SK-N-SH (cell line): Measurements from ENCODE around the gene ZNF777. TPM values are rescaled to one million over a fixed set of nuclear protein-coding genes. Genes with fewer than 3 reads are reported as not detected.

Source experiments
- CTCF ChIA-PET: fragments of 300-600, 350-600 bp; formaldehyde crosslinking; extraction: SDS; loops from one replicate; lab custom pipeline; 2021; lab: Yijun Ruan, JAX
- POLR2A ChIA-PET: fragments of 350-600 bp; sonication (Branson Sonifier 250); formaldehyde crosslinking; extraction: SDS; loops from one replicate; lab custom pipeline; 2020; ENCODE audit warnings: antibody characterized with exemption, inconsistent platforms; lab: Yijun Ruan, JAX
- DNase-seq: peaks from one replicate; pipeline ENCODE4 v3.0.0; 2012
- H2AFZ ChIP-seq: fragments of 200-600 bp; sonication (generic); 2 replicates; pipeline ENCODE4 v1.8.1; 2016; ENCODE audit warnings: antibody characterized with exemption, mild to moderate bottlenecking, low read depth
- H3F3A ChIP-seq: fragments of 200-600 bp; sonication (generic); replicated peaks from 2 replicates; pipeline ENCODE3; 2016; ENCODE audit warnings: antibody characterized with exemption, mild to moderate bottlenecking; ENCODE audit not compliant: insufficient read depth
- H3K27ac ChIP-seq, 2 experiments: fragments of 200-500 bp in 1 of 2; fragments of 200-600 bp in 1 of 2; sonication (Bioruptor generic) in 1 of 2; sonication (generic), shearing (Covaris generic) in 1 of 2; 2 replicates each; pipeline versions ENCODE4 v1.5.1 to v1.6.1; 2014 to 2016; ENCODE audit warnings: low read depth in 2 of 2, inconsistent platforms in 1 of 2, low read length in 1 of 2, mild to moderate bottlenecking in 1 of 2, mixed read lengths in 1 of 2
- H3K27me3 ChIP-seq: fragments of 200-600 bp; sonication (generic), shearing (Covaris generic); 2 replicates; pipeline ENCODE4 v1.6.1; 2016; ENCODE audit warnings: mixed run types; ENCODE audit not compliant: insufficient read depth
- H3K36me3 ChIP-seq, 2 experiments: fragments of 200-500 bp in 1 of 2; fragments of 200-600 bp in 1 of 2; sonication (Bioruptor generic) in 1 of 2; sonication (generic) in 1 of 2; replicated peaks in 1 of 2; 2 replicates each; pipeline versions ENCODE3 to v1.5.1; 2014 to 2016; ENCODE audit warnings: low read length in 1 of 2, mild to moderate bottlenecking in 1 of 2; ENCODE audit not compliant: insufficient read depth in 2 of 2, control insufficient read depth in 1 of 2
- H3K4me1 ChIP-seq, 2 experiments: fragments of 200-500 bp in 1 of 2; fragments of 200-600 bp in 1 of 2; sonication (Bioruptor generic) in 1 of 2; sonication (generic), shearing (Covaris generic) in 1 of 2; 2 replicates each; pipeline versions ENCODE4 v1.5.1 to v1.6.1; 2014 to 2016; ENCODE audit warnings: low read depth in 1 of 2, low read length in 1 of 2, mixed run types in 1 of 2; ENCODE audit not compliant: insufficient read depth in 2 of 2, control insufficient read depth in 1 of 2
- H3K4me2 ChIP-seq: fragments of 200-600 bp; sonication (generic), shearing (Covaris generic); 2 replicates; pipeline ENCODE4 v1.6.1; 2017; ENCODE audit warnings: mixed run types
- H3K4me3 ChIP-seq, 2 experiments: fragments of 200-500 bp in 1 of 2; fragments of 200-600 bp in 1 of 2; sonication (Bioruptor generic) in 1 of 2; sonication (generic), shearing (Covaris generic) in 1 of 2; 2 replicates each; pipeline versions ENCODE4 v1.5.1 to v1.8.1; 2014 to 2016; ENCODE audit warnings: low read depth in 2 of 2, inconsistent platforms in 1 of 2, low read length in 1 of 2, mild to moderate bottlenecking in 1 of 2, mixed read lengths in 1 of 2, moderate library complexity in 1 of 2
- H3K79me2 ChIP-seq: fragments of 200-600 bp; sonication (generic); 2 replicates; pipeline ENCODE4 v1.8.1; 2017; ENCODE audit warnings: mild to moderate bottlenecking; ENCODE audit not compliant: insufficient read depth
- H3K9ac ChIP-seq: fragments of 200-600 bp; sonication (generic); 2 replicates; pipeline ENCODE4 v1.6.1; 2017; ENCODE audit warnings: mixed run types
- H3K9me2 ChIP-seq: fragments of 200-600 bp; sonication (generic); 2 replicates; pipeline ENCODE4 v1.6.1; 2017; ENCODE audit warnings: mixed run types
- H3K9me3 ChIP-seq: fragments of 200-600 bp; sonication (generic); 2 replicates; pipeline ENCODE4 v1.6.1; 2017; ENCODE audit warnings: mixed run types, mild to moderate bottlenecking, moderate library complexity
- H4K20me1 ChIP-seq: fragments of 200-600 bp; sonication (generic); 2 replicates; pipeline ENCODE4 v1.6.1; 2017; ENCODE audit warnings: mild to moderate bottlenecking, mixed run types; ENCODE audit not compliant: insufficient read depth
- CTCF ChIP-seq: fragments of 200-600 bp; sonication (generic); IDR thresholded peaks from 2 replicates; pipeline ENCODE4 v1.6.1; 2017; ENCODE audit warnings: antibody characterized with exemption, mild to moderate bottlenecking, moderate library complexity
- GABPA ChIP-seq: IDR thresholded peaks from 2 replicates; pipeline ENCODE4 v1.4.0; 2012; ENCODE audit warnings: low read depth, mild to moderate bottlenecking
- MEF2A ChIP-seq: IDR thresholded peaks from 2 replicates; pipeline ENCODE4 v1.4.0; 2012; ENCODE audit warnings: low read depth, borderline replicate concordance
- NFIC ChIP-seq: IDR thresholded peaks from 2 replicates; pipeline ENCODE4 v1.4.0; 2012; ENCODE audit warnings: borderline replicate concordance
- NRF1 ChIP-seq: IDR thresholded peaks from 2 replicates; pipeline ENCODE4 v1.6.1; 2012; ENCODE audit warnings: low read depth, mild to moderate bottlenecking, low read length
- POLR2AphosphoS5 ChIP-seq: IDR thresholded peaks from 2 replicates; pipeline ENCODE4 v1.6.1; 2012; ENCODE audit warnings: low read depth, low read length
- RAD21 ChIP-seq: IDR thresholded peaks from 2 replicates; pipeline ENCODE4 v1.6.1; 2012; ENCODE audit warnings: mild to moderate bottlenecking, low read length
- REST ChIP-seq: IDR thresholded peaks from 2 replicates; pipeline ENCODE4 v1.6.1; 2012; ENCODE audit warnings: mild to moderate bottlenecking, low read depth, low read length, moderate library complexity
- RFX5 ChIP-seq: IDR thresholded peaks from 2 replicates; pipeline ENCODE4 v1.6.1; 2012; ENCODE audit warnings: mild to moderate bottlenecking, improper control_type of control experiment, low read length
- RXRA ChIP-seq: IDR thresholded peaks from 2 replicates; pipeline ENCODE4 v1.4.0; 2012; ENCODE audit warnings: low read depth, mild to moderate bottlenecking, borderline replicate concordance
- SIN3A ChIP-seq: IDR thresholded peaks from 2 replicates; pipeline ENCODE4 v1.6.1; 2012; ENCODE audit warnings: low read depth, mild to moderate bottlenecking, low read length, moderate library complexity, borderline replicate concordance
- TAF1 ChIP-seq: IDR thresholded peaks from 2 replicates; pipeline ENCODE4 v1.6.1; 2012; ENCODE audit warnings: low read depth, mild to moderate bottlenecking, low read length, moderate library complexity, borderline replicate concordance
- TCF12 ChIP-seq: IDR thresholded peaks from 2 replicates; pipeline ENCODE4 v1.4.0; 2012
- TEAD4 ChIP-seq: IDR thresholded peaks from 2 replicates; pipeline ENCODE4 v1.4.0; 2012; ENCODE audit warnings: mild to moderate bottlenecking, borderline replicate concordance; ENCODE audit not compliant: insufficient read depth
- USF2 ChIP-seq: fragments of 150-350 bp; IDR thresholded peaks from 2 replicates; pipeline ENCODE4 v1.6.1; 2017; ENCODE audit warnings: antibody characterized with exemption, low read length, low read depth, borderline replicate concordance
- WGBS: methylation state at CpG from one replicate; pipeline ENCODE4 v1.1.6; 2017; ENCODE audit warnings: low lambda C conversion rate; 5-methylcytosine and 5-hydroxymethylcytosine counted together
- polyA plus RNA-seq, 3 experiments: library from polyadenylated mRNA; depleted of rRNA; stranded (reverse); fragments of >200 nt; gene quantifications; 2 replicates each; pipeline ENCODE4 v1.2.3, GENCODE V29; 2012
- TF ChIP-seq, protein P1 (sequence below): IDR thresholded peaks from 2 replicates; pipeline ENCODE4 v1.4.0; 2012; ENCODE audit warnings: low read depth, borderline replicate concordance

Gene ZNF777
- polyA plus RNA-seq, 1 of the 3 experiments (the other 2 are of a cell fraction) = 6.2 TPM

DNA sequence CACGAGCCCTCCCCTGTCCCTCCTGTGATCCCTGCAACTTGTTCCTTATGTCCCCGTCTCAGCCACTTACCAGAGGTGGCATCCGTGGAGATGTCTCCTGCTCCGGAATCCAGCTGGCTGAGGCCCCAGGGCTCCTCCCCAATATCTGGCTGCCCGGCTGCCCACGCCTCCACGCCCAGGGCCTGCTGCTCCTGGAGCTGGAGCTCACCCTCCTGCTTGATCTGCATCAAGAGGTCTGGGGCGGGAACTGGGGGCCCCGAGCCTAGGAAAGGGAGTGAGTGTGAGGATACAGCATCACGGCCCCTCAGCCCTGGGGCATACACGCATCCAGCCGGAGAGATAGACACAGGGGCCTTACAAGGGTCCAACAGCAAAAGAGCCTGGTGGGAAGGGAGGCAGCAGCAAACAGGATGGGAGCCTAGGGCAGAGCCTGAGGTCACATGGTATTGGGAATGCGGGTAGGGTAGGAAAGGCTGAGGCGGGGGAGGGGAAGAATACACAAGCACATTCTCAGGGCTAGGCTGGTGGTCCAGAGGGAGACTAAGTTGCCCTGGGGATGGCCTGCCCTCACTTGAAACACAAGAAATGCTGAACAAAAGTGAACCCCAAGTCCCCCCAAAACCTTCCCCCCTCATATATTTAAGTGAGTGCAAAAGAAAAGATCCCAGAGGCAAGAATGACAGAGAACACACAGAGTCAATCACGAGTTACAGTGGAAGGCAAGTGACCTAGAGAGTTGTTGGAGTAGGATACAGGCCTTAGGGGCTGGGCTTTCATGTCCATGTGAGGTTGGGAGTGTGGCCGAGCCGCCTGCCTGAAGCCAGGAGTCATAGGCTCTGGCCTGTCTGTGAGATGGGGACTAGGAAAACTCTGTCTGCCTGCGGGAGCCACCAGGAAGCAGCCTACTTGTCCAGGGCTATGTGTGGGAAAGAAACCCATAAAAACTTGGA, 16.9 kb upstream of the ZNF777 start:
- 0 out of 2 replicates have a peak, but pooled peaks cover 3% of the 10 kb centered on the region for H4K20me1 ChIP-seq
- H3K36me3 ChIP-seq = peaks cover 71 to 83% of the 10 kb centered on the region in 2 experiments
- H3K27me3 ChIP-seq = no peaks in the 10 kb centered on the region
- H2AFZ ChIP-seq = no peak overlapping the region
- no peak overlapping the region for H3K9ac ChIP-seq
- ChIA-PET CTCF (no interaction called here), POLR2A (no interaction called here)
- H3F3A ChIP-seq = no peaks in the 10 kb centered on the region
- 97% methylated on average over 18 of the region's 18 CpGs for WGBS
- peaks cover 15% of the 10 kb centered on the region; the same call in 1 of the 2 replicates for H3K79me2 ChIP-seq
- H3K9me3 ChIP-seq = no peaks in the 10 kb centered on the region
- H3K27ac ChIP-seq = no peak overlapping the region
- H3K9me2 ChIP-seq = no peaks in the 10 kb centered on the region
- H3K4me1 ChIP-seq = no peaks in the 10 kb centered on the region
- no peak overlapping the region for H3K4me3 ChIP-seq
- H3K4me2 ChIP-seq = no peak overlapping the region
- no peak for TF ChIP-seq RAD21
- no peak for TF ChIP-seq RXRA
- no peak for TF ChIP-seq CTCF
- TF ChIP-seq, protein P1, sequence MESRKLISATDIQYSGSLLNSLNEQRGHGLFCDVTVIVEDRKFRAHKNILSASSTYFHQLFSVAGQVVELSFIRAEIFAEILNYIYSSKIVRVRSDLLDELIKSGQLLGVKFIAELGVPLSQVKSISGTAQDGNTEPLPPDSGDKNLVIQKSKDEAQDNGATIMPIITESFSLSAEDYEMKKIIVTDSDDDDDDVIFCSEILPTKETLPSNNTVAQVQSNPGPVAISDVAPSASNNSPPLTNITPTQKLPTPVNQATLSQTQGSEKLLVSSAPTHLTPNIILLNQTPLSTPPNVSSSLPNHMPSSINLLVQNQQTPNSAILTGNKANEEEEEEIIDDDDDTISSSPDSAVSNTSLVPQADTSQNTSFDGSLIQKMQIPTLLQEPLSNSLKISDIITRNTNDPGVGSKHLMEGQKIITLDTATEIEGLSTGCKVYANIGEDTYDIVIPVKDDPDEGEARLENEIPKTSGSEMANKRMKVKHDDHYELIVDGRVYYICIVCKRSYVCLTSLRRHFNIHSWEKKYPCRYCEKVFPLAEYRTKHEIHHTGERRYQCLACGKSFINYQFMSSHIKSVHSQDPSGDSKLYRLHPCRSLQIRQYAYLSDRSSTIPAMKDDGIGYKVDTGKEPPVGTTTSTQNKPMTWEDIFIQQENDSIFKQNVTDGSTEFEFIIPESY = no peak
- no peak for TF ChIP-seq RFX5
- no peak for TF ChIP-seq REST
- TF ChIP-seq MEF2A = no peak
- TF ChIP-seq TEAD4 = no peak
- TF ChIP-seq TCF12 = no peak
- no peak for TF ChIP-seq SIN3A
- no peak for TF ChIP-seq GABPA
- TF ChIP-seq USF2 = no peak
- TF ChIP-seq NFIC = no peak
- no peak for TF ChIP-seq TAF1
- TF ChIP-seq POLR2AphosphoS5 = no peak
- TF ChIP-seq NRF1 = no peak
- no peak for DNase-seq
